Lower leg skin (tissue), 3 donors: ENCODE results near the gene LIN7A.

Experiments used
- POLR2A ChIP-seq, 2 donors: fragments of 450-650 bp; IDR thresholded peaks; one replicate each; pipeline ENCODE4 v1.6.1; 2016 to 2017; ENCODE audit warnings: antibody characterized with exemption in 2 of 2, mild to moderate bottlenecking in 1 of 2, moderate library complexity in 1 of 2
- TF ChIP-seq, protein P1 (sequence below), 3 donors: fragments of 450-650 bp; IDR thresholded peaks; one replicate each; pipeline ENCODE4 v1.5.1; 2016; ENCODE audit warnings: antibody characterized with exemption in 3 of 3, mild to moderate bottlenecking in 3 of 3, moderate library complexity in 2 of 3

GRCh38 chr12:80761838-80762237 lies 175.9 kb downstream of the LIN7A start:
- TF ChIP-seq POLR2A (IDR thresholded peaks at IDR 0.05): no peak
- TF ChIP-seq, protein P1, sequence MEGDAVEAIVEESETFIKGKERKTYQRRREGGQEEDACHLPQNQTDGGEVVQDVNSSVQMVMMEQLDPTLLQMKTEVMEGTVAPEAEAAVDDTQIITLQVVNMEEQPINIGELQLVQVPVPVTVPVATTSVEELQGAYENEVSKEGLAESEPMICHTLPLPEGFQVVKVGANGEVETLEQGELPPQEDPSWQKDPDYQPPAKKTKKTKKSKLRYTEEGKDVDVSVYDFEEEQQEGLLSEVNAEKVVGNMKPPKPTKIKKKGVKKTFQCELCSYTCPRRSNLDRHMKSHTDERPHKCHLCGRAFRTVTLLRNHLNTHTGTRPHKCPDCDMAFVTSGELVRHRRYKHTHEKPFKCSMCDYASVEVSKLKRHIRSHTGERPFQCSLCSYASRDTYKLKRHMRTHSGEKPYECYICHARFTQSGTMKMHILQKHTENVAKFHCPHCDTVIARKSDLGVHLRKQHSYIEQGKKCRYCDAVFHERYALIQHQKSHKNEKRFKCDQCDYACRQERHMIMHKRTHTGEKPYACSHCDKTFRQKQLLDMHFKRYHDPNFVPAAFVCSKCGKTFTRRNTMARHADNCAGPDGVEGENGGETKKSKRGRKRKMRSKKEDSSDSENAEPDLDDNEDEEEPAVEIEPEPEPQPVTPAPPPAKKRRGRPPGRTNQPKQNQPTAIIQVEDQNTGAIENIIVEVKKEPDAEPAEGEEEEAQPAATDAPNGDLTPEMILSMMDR (IDR thresholded peaks at IDR 0.05): no peak
